Body of pancreas (tissue), 4 donors: ENCODE results near the gene HSPA12A.

Source experiments
- CTCF ChIP-seq, 7 experiments: fragments of 450-650 bp in 4 of 7; fragments of 200-600 bp in 3 of 7; sonication (generic) in 3 of 7; IDR thresholded peaks; one replicate each; pipeline ENCODE4 v1.5.1; 2016 to 2019; ENCODE audit warnings: antibody characterized with exemption in 7 of 7
- POLR2A ChIP-seq, 3 donors: fragments of 450-650 bp; IDR thresholded peaks; one replicate each; pipeline ENCODE4 v1.6.1; 2016; ENCODE audit warnings: antibody characterized with exemption in 3 of 3, mild to moderate bottlenecking in 2 of 3

- TF ChIP-seq CTCF (IDR thresholded peaks at IDR 0.05): no peak
- no peak for TF ChIP-seq POLR2A (IDR thresholded peaks at IDR 0.05)
Observed at GRCh38 chr10:116679351-116679750, 63.0 kb downstream of the HSPA12A start.
